Measurements from ENCODE around the gene FAM168A. TPM values are rescaled to one million over a fixed set of nuclear protein-coding genes. Genes with fewer than 3 reads are reported as not detected.

FAM168A gene
- total RNA-seq, 1 experiment from 2014 or later = 13.8 TPM

DNA sequence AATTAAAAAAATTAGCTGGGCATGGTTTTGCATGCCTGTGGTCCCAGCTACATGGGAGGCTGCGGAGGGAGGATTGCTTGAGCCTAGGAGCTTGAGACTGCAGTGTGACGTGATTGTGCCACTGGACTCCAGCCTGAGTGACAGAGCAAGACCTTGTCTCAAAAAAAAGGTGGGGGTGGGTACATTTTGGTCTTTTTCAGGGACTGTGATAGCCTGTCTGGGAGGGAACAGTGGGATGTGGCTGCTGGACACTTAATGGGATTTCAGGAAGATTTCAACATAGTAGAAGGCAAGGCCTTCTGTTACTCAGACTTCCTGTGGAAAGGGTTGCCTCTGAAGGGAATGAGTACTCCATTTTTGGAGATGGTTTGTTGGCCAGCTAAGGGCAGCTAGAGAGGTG is 181.1 kb downstream of the FAM168A start:
- Mint-ChIP-seq H3K4me1 (ENCODE audit: insufficient read depth, unreplicated experiment) (peaks cover 4% of the 10 kb centered on the region), H3K4me3 (ENCODE audit: unreplicated experiment) (no peak overlapping the region), H3K27me3 (ENCODE audit: insufficient read depth, unreplicated experiment) (no peaks in the 10 kb centered on the region), H3K9me3 (ENCODE audit: unreplicated experiment) (no peaks in the 10 kb centered on the region), H3K27ac (ENCODE audit: low read depth, unreplicated experiment) (no peak overlapping the region), H3K36me3 (ENCODE audit: insufficient read depth, unreplicated experiment) (peaks cover 9% of the 10 kb centered on the region)
- no TSS peak for BruUV-seq (replicated peaks)
- intact Hi-C loops (cut with micrococcal nuclease) = no loop called here
- DNase-seq (ENCODE audit: unreplicated experiment) = no peak
- ChIA-PET CTCF (interaction anchor here (0.6 to 1.2 kb wide), 2 partner anchors 12 to 244 kb away, joined by 3 read pairs; no protein-coding TSS in a partner anchor), POLR2A (interaction anchor here (0.6 kb wide), 1 partner anchor 1572 kb away, joined by 3 read pairs; the partner anchor contains the start of gene NEU3)
- TF ChIP-seq CTCF (IDR thresholded peaks at IDR 0.05; ENCODE audit: unreplicated experiment) = no peak

DNA sequence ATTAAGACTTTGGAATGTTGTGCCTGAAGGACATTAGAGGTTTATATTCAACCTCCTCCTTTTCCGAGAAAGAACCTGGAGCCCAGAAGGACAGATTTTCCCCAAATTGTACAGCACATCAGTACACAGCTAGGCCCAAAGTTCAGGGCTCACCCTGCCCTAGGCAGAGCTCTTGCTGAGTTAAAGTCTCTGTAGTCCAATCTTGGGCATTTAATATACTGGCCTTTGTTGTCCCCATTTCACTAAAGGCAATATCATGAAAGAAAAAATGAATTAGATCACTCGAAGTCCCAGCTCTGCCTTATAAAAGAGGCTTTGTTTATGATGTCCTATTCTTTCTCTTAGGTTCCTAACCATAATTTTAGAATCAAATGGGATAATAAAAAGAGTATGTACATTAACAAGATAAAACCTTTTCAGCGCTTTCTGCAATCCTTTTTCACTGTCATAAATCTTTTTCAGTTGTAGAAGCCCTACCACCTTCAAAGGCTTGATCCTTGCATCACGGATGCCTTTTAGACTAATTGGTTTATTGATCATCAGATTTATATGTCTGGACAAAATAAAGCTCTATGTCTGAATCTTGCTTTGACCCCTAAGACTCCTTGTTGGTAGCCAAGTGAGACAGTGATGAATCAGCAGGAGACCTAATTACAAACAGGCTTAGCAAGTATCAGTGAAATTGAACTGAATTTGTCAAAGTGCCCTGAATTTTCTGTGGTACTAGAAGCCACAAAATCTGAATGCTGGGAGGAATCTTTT is 181.9 kb downstream of the FAM168A start:
- Mint-ChIP-seq H3K27me3 (ENCODE audit: insufficient read depth, unreplicated experiment) (no peaks in the 10 kb centered on the region), H3K4me1 (ENCODE audit: insufficient read depth, unreplicated experiment) (peaks cover 6% of the 10 kb centered on the region), H3K9me3 (ENCODE audit: unreplicated experiment) (no peaks in the 10 kb centered on the region), H3K4me3 (ENCODE audit: unreplicated experiment) (no peak overlapping the region), H3K36me3 (ENCODE audit: insufficient read depth, unreplicated experiment) (peaks cover 9% of the 10 kb centered on the region), H3K27ac (ENCODE audit: low read depth, unreplicated experiment) (no peak overlapping the region)
- CTCF ChIA-PET = interaction anchor here (1.2 to 1.4 kb wide), 2 partner anchors 63 to 245 kb away, joined by 3 to 4 read pairs; no protein-coding TSS in a partner anchor
- no peak for DNase-seq (ENCODE audit: unreplicated experiment)
- BruUV-seq (replicated peaks) = no TSS peak
- intact Hi-C loops (cut with micrococcal nuclease) = no loop called here
- no peak for TF ChIP-seq CTCF (IDR thresholded peaks at IDR 0.05; ENCODE audit: unreplicated experiment)
- POLR2A ChIA-PET = interaction anchor here (0.6 kb wide), 1 partner anchor 1573 kb away, joined by 3 read pairs; the partner anchor contains the start of gene NEU3

- no peak overlapping the region for H3K4me3 Mint-ChIP-seq (ENCODE audit: unreplicated experiment)
- intact Hi-C loops (cut with micrococcal nuclease) = no loop called here
- TF ChIP-seq CTCF (IDR thresholded peaks at IDR 0.05; ENCODE audit: unreplicated experiment) = no peak
These were observed 182.8 kb downstream of the FAM168A start for GRCh38 chr11:73414977-73415651.

GRCh38 chr11:73413256-73413655 is 184.7 kb downstream of the FAM168A start:
- no peak overlapping the region for H3K4me3 Mint-ChIP-seq (ENCODE audit: unreplicated experiment)
- BruUV-seq (replicated peaks) = no TSS peak
- ChIA-PET CTCF (interaction anchor here (0.7 kb wide), 2 partner anchors 10 to 65 kb away, joined by 3 read pairs; no protein-coding TSS in a partner anchor), POLR2A (interaction anchor here (1.3 kb wide), 1 partner anchor 10 kb away, joined by 6 read pairs; no protein-coding TSS in a partner anchor)
- H3K9me3 Mint-ChIP-seq (ENCODE audit: unreplicated experiment) = no peaks in the 10 kb centered on the region
- intact Hi-C loops (cut with micrococcal nuclease) = no loop called here
- H3K27me3 Mint-ChIP-seq (ENCODE audit: insufficient read depth, unreplicated experiment) = no peaks in the 10 kb centered on the region
- peaks cover 5% of the 10 kb centered on the region for H3K36me3 Mint-ChIP-seq (ENCODE audit: insufficient read depth, unreplicated experiment)
- no peak overlapping the region for H3K27ac Mint-ChIP-seq (ENCODE audit: low read depth, unreplicated experiment)
- no peak for DNase-seq (ENCODE audit: unreplicated experiment)
- no peak for TF ChIP-seq CTCF (IDR thresholded peaks at IDR 0.05; ENCODE audit: unreplicated experiment)
- H3K4me1 Mint-ChIP-seq (ENCODE audit: insufficient read depth, unreplicated experiment) = peaks cover 6% of the 10 kb centered on the region

More at GRCh38 chr11:73414977-73415651, 182.8 kb downstream of the FAM168A start:
- peaks cover 5% of the 10 kb centered on the region for H3K36me3 Mint-ChIP-seq (ENCODE audit: insufficient read depth, unreplicated experiment)
- no peak overlapping the region for H3K27ac Mint-ChIP-seq (ENCODE audit: low read depth, unreplicated experiment)
- ChIA-PET CTCF (interaction anchor here (0.7 to 1.6 kb wide), 4 partner anchors 11 to 209 kb away, joined by 3 to 6 read pairs (median 4); no protein-coding TSS in a partner anchor), POLR2A (no interaction called here)
- no peaks in the 10 kb centered on the region for H3K9me3 Mint-ChIP-seq (ENCODE audit: unreplicated experiment)
- peaks cover 6% of the 10 kb centered on the region for H3K4me1 Mint-ChIP-seq (ENCODE audit: insufficient read depth, unreplicated experiment)
- H3K27me3 Mint-ChIP-seq (ENCODE audit: insufficient read depth, unreplicated experiment) = no peaks in the 10 kb centered on the region
- no peak for DNase-seq (ENCODE audit: unreplicated experiment)
- BruUV-seq (replicated peaks) = no TSS peak

All from MCF 10A (cell line).